Measurements from ENCODE around the gene WFDC2.

WFDC2 gene

GRCh38 chr20:45487231-45487635 lies 17.7 kb downstream of the WFDC2 start (continued):
- TF ChIP-seq CREB5 (CRISPR knock-in tag; IDR thresholded peaks at IDR 0.05; ENCODE audit: low read depth) = no peak

GRCh38 chr20:45489083-45489531 lies 19.6 kb downstream of the WFDC2 start:
- ATAC-seq = no peak

GRCh38 chr20:45495501-45495941 lies 26.0 kb downstream of the WFDC2 start:
- no peak for TF ChIP-seq BACH2 (CRISPR knock-in tag; IDR thresholded peaks at IDR 0.05; ENCODE audit: borderline replicate concordance)
- TF ChIP-seq CSDC2 (CRISPR knock-in tag; IDR thresholded peaks at IDR 0.05) = no peak
- TF ChIP-seq ZC3H10 (CRISPR knock-in tag; IDR thresholded peaks at IDR 0.05) = no peak
- TF ChIP-seq TSHZ2 (CRISPR knock-in tag; IDR thresholded peaks at IDR 0.05) = no peak
- TF ChIP-seq ZNF70 (CRISPR knock-in tag; IDR thresholded peaks at IDR 0.05) = no peak
- no peak for TF ChIP-seq OSR1 (CRISPR knock-in tag; IDR thresholded peaks at IDR 0.05)
- TF ChIP-seq RARB (CRISPR knock-in tag; IDR thresholded peaks at IDR 0.05) = no peak
- no peak for TF ChIP-seq PPARA (CRISPR knock-in tag; IDR thresholded peaks at IDR 0.05; ENCODE audit: borderline replicate concordance)
- TF ChIP-seq CREB5 (CRISPR knock-in tag; IDR thresholded peaks at IDR 0.05; ENCODE audit: low read depth) = no peak
- no peak for TF ChIP-seq ARNTL (CRISPR knock-in tag; IDR thresholded peaks at IDR 0.05; ENCODE audit: borderline replicate concordance, low read depth)
- TF ChIP-seq POU6F1 (CRISPR knock-in tag; IDR thresholded peaks at IDR 0.05; ENCODE audit: borderline replicate concordance, low read depth) = no peak
- TF ChIP-seq ISL1 (CRISPR knock-in tag; IDR thresholded peaks at IDR 0.05) = no peak
- no peak for TF ChIP-seq CSRNP3 (CRISPR knock-in tag; IDR thresholded peaks at IDR 0.05)
- no peak for TF ChIP-seq ZNF565 (CRISPR knock-in tag; conservative IDR thresholded peaks at IDR 0.05; ENCODE audit: low read depth)
- no peak for TF ChIP-seq GLIS3 (CRISPR knock-in tag; IDR thresholded peaks at IDR 0.05)
- TF ChIP-seq SNAI2 (CRISPR knock-in tag; IDR thresholded peaks at IDR 0.05) = no peak
- no peak for ATAC-seq

More at GRCh38 chr20:45489083-45489531, 19.6 kb downstream of the WFDC2 start:
- TF ChIP-seq ZFP3 (CRISPR knock-in tag; IDR thresholded peaks at IDR 0.05) = peak; percentile 87
- TF ChIP-seq POU6F1 (CRISPR knock-in tag; IDR thresholded peaks at IDR 0.05; ENCODE audit: borderline replicate concordance, low read depth) = no peak
- 0 out of 2 replicates have a peak, but pooled peaks have one; percentile 56 for TF ChIP-seq CSDC2 (CRISPR knock-in tag; IDR thresholded peaks at IDR 0.05)

- ATAC-seq = no peak
- no peak for TF ChIP-seq PPARA (CRISPR knock-in tag; IDR thresholded peaks at IDR 0.05; ENCODE audit: borderline replicate concordance)
- TF ChIP-seq ZNF70 (CRISPR knock-in tag; IDR thresholded peaks at IDR 0.05) = no peak
- TF ChIP-seq GLIS3 (CRISPR knock-in tag; IDR thresholded peaks at IDR 0.05) = no peak
- no peak for TF ChIP-seq TCF4 (CRISPR knock-in tag; IDR thresholded peaks at IDR 0.05; ENCODE audit: borderline replicate concordance)
- TF ChIP-seq ZC3H10 (CRISPR knock-in tag; IDR thresholded peaks at IDR 0.05) = no peak
- no peak for TF ChIP-seq ZNF565 (CRISPR knock-in tag; conservative IDR thresholded peaks at IDR 0.05; ENCODE audit: low read depth)
- TF ChIP-seq CSRNP3 (CRISPR knock-in tag; IDR thresholded peaks at IDR 0.05) = no peak
- no peak for TF ChIP-seq SNAI2 (CRISPR knock-in tag; IDR thresholded peaks at IDR 0.05)
- no peak for TF ChIP-seq POU6F1 (CRISPR knock-in tag; IDR thresholded peaks at IDR 0.05; ENCODE audit: borderline replicate concordance, low read depth)
- no peak for TF ChIP-seq TOX (CRISPR knock-in tag; IDR thresholded peaks at IDR 0.05; ENCODE audit: borderline replicate concordance)
- no peak for TF ChIP-seq ESRRG (CRISPR knock-in tag; IDR thresholded peaks at IDR 0.05)
- no peak for TF ChIP-seq ZFP30 (CRISPR knock-in tag; IDR thresholded peaks at IDR 0.05)
Observed at GRCh38 chr20:45496166-45496565, 26.6 kb downstream of the WFDC2 start.

Data from SK-N-SH treated with all-trans-retinoic acid at 6 μM for 48 hours (cell line).